ENCODE measurements around the gene OR6V1. TPM values are rescaled to one million over a fixed set of nuclear protein-coding genes. Genes with fewer than 3 reads are reported as not detected.

Gene OR6V1
- total RNA-seq, 2 experiments from 2014 or later, result not detected

- Mint-ChIP-seq H3K27ac (no peak within 1 kb of the TSS), H3K9me3 (no peaks in the 10 kb centered on the region), H3K4me1 (ENCODE audit: low read depth) (no peaks in the 10 kb centered on the region), H3K27me3 (peaks cover 38% of the 10 kb centered on the region), H3K36me3 (ENCODE audit: low read depth) (no peaks in the 10 kb centered on the region), H3K4me3 (no peak within 1 kb of the TSS)
- Histone ChIP-seq H3K4me1 (ENCODE audit: insufficient read depth, low read length) (no peaks in the 10 kb centered on the region), H3K27ac (ENCODE audit: low read depth in 1 of 2, low read length in 2 of 2) (no peak within 1 kb of the TSS), H3K9me3 (ENCODE audit: control insufficient read depth in 1 of 2, insufficient read depth in 1 of 2, low read length in 2 of 2) (no peaks in the 10 kb centered on the region), H3K27me3 (ENCODE audit: control insufficient read depth in 1 of 2, insufficient read depth in 2 of 2, low read length in 2 of 2) (peaks cover 4 to 14% of the 10 kb centered on the region in 2 experiments), H3K36me3 (ENCODE audit: insufficient read depth, low read length) (no peaks in the 10 kb centered on the region), H3K4me3 (ENCODE audit: low read length) (no peak within 1 kb of the TSS)
- intact Hi-C loops (cut with DNase I, micrococcal nuclease), result no loop called here
- TF ChIP-seq, protein P1, sequence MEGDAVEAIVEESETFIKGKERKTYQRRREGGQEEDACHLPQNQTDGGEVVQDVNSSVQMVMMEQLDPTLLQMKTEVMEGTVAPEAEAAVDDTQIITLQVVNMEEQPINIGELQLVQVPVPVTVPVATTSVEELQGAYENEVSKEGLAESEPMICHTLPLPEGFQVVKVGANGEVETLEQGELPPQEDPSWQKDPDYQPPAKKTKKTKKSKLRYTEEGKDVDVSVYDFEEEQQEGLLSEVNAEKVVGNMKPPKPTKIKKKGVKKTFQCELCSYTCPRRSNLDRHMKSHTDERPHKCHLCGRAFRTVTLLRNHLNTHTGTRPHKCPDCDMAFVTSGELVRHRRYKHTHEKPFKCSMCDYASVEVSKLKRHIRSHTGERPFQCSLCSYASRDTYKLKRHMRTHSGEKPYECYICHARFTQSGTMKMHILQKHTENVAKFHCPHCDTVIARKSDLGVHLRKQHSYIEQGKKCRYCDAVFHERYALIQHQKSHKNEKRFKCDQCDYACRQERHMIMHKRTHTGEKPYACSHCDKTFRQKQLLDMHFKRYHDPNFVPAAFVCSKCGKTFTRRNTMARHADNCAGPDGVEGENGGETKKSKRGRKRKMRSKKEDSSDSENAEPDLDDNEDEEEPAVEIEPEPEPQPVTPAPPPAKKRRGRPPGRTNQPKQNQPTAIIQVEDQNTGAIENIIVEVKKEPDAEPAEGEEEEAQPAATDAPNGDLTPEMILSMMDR (IDR thresholded peaks at IDR 0.05), result no peak
- ATAC-seq (ENCODE audit: poor library complexity), result no peak
- ChIA-PET POLR2A (no interaction called here), CTCF (no interaction called here)
- DNase-seq, result no peak
Observed at GRCh38 chr7:143027032-143027431, 25.1 kb upstream of the OR6V1 start, which contains the start of gene OR9A2. Gene OR9A2 (minus strand): TSS chr7:143027132. CDS start chr7:143027132, 0 bp downstream.

GRCh38 chr7:143027683-143028082 is 24.5 kb upstream of the OR6V1 start:
- peaks cover 6 to 14% of the 10 kb centered on the region in 2 experiments for H3K27me3 ChIP-seq (ENCODE audit: control insufficient read depth in 1 of 2, insufficient read depth in 2 of 2, low read length in 2 of 2)
- TF ChIP-seq, protein P1 (IDR thresholded peaks at IDR 0.05), result no peak
- Mint-ChIP-seq H3K9me3 (no peaks in the 10 kb centered on the region), H3K36me3 (ENCODE audit: low read depth) (no peaks in the 10 kb centered on the region), H3K27me3 (peaks cover 38% of the 10 kb centered on the region), H3K4me3 (no peak overlapping the region), H3K4me1 (ENCODE audit: low read depth) (no peaks in the 10 kb centered on the region), H3K27ac (no peak overlapping the region)
- H3K9me3 ChIP-seq (ENCODE audit: control insufficient read depth in 1 of 2, insufficient read depth in 1 of 2, low read length in 2 of 2), result no peaks in the 10 kb centered on the region
- H3K4me3 ChIP-seq (ENCODE audit: low read length), result no peak overlapping the region
- ATAC-seq (ENCODE audit: poor library complexity), result no peak
- no peak for DNase-seq
- H3K36me3 ChIP-seq (ENCODE audit: insufficient read depth, low read length), result no peaks in the 10 kb centered on the region
- CTCF ChIA-PET, result no interaction called here
- intact Hi-C loops (cut with DNase I, micrococcal nuclease), result no loop called here
- H3K4me1 ChIP-seq (ENCODE audit: insufficient read depth, low read length), result no peaks in the 10 kb centered on the region
- H3K27ac ChIP-seq (ENCODE audit: low read depth in 1 of 2, low read length in 2 of 2), result no peak overlapping the region
- POLR2A ChIA-PET, result no interaction called here

DNA sequence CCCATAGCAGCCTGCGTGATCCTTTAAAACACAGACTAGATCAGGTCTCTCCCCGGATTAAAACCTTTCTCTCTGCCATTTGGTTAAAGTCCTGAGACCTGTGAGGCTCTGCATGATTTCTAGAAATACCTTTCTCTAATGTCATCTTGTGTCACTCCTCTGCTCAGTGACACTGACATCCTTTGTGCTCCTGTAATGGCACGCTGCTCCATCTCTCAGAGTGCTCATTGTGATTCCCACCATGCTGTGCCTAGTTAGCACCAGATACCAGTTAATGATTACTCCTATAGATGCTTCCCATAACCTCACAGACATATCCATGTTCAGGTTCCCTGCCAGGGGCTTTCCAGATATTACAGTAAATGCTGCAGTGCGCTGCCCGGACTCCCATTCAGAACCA is 13.5 kb upstream of the OR6V1 start:
- intact Hi-C loops (cut with DNase I, micrococcal nuclease), result no loop called here
- H3K36me3 ChIP-seq (ENCODE audit: insufficient read depth, low read length), result no peaks in the 10 kb centered on the region
- H3K4me3 ChIP-seq (ENCODE audit: low read length), result no peak overlapping the region
- no peak overlapping the region for H3K27ac ChIP-seq (ENCODE audit: low read depth in 1 of 2, low read length in 2 of 2)
- Mint-ChIP-seq H3K36me3 (ENCODE audit: low read depth) (no peaks in the 10 kb centered on the region), H3K27me3 (no peaks in the 10 kb centered on the region), H3K4me3 (no peak overlapping the region), H3K9me3 (peaks cover 5% of the 10 kb centered on the region), H3K27ac (no peak overlapping the region), H3K4me1 (ENCODE audit: low read depth) (no peaks in the 10 kb centered on the region)
- ChIA-PET POLR2A (no interaction called here), CTCF (no interaction called here)
- DNase-seq, result no peak
- ATAC-seq (ENCODE audit: poor library complexity), result no peak
- TF ChIP-seq, protein P1 (IDR thresholded peaks at IDR 0.05), result no peak
- no peaks in the 10 kb centered on the region for H3K27me3 ChIP-seq (ENCODE audit: control insufficient read depth in 1 of 2, insufficient read depth in 2 of 2, low read length in 2 of 2)
- no peaks in the 10 kb centered on the region for H3K9me3 ChIP-seq (ENCODE audit: control insufficient read depth in 1 of 2, insufficient read depth in 1 of 2, low read length in 2 of 2)
- no peaks in the 10 kb centered on the region for H3K4me1 ChIP-seq (ENCODE audit: insufficient read depth, low read length)
